ENCODE measurements around the gene THAP4.

GRCh38 chr2:241652722-241653121 lies 15.8 kb upstream of the THAP4 start:
- TF ChIP-seq, protein P1, sequence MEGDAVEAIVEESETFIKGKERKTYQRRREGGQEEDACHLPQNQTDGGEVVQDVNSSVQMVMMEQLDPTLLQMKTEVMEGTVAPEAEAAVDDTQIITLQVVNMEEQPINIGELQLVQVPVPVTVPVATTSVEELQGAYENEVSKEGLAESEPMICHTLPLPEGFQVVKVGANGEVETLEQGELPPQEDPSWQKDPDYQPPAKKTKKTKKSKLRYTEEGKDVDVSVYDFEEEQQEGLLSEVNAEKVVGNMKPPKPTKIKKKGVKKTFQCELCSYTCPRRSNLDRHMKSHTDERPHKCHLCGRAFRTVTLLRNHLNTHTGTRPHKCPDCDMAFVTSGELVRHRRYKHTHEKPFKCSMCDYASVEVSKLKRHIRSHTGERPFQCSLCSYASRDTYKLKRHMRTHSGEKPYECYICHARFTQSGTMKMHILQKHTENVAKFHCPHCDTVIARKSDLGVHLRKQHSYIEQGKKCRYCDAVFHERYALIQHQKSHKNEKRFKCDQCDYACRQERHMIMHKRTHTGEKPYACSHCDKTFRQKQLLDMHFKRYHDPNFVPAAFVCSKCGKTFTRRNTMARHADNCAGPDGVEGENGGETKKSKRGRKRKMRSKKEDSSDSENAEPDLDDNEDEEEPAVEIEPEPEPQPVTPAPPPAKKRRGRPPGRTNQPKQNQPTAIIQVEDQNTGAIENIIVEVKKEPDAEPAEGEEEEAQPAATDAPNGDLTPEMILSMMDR (optimal IDR thresholded peaks at IDR 0.05 in 1 of 3, IDR thresholded peaks at IDR 0.05 in 1 of 3, conservative IDR thresholded peaks at IDR 0.05 in 1 of 3; ENCODE audit: extremely low read depth in 1 of 3, insufficient read depth in 2 of 3, low read length in 3 of 3), result no peak
- TF ChIP-seq EZH2 (IDR thresholded peaks at IDR 0.05; ENCODE audit: low read length), result no peak

Measured in keratinocyte (primary cell).